Frontal cortex (tissue), 4 donors: ENCODE measurements around the gene TNFRSF25. TPM values are rescaled to one million over a fixed set of nuclear protein-coding genes. Genes with fewer than 3 reads are reported as not detected.

Source experiments
- DNase-seq, 2 donors: peaks; one replicate each; pipeline ENCODE4 v3.0.0; 2012; ENCODE audit warnings: low spot score in 2 of 2
- FAIRE-seq: peaks from 2 replicates; lab custom pipeline; 2012; peaks lifted over from hg19 to GRCh38; lab: Jason Lieb, UNC
- total RNA-seq: library from RNA; depleted of rRNA; stranded (reverse); fragments of >200 nt; gene quantifications from one replicate; pipeline ENCODE4 v1.2.3, GENCODE V29; 2014
- donor health status: control.
- donor health status: control.
- donor health status: control.

Gene TNFRSF25
- total RNA-seq, 1 donor from 2014 or later, result 9.0 TPM

GRCh38 chr1:6490181-6491080 lies 24.5 kb upstream of the TNFRSF25 start:
- no peak for FAIRE-seq
- peak in 1 of 2 donors; percentile 71 for DNase-seq

GRCh38 chr1:6489799-6490180 lies 23.8 kb upstream of the TNFRSF25 start:
- FAIRE-seq (no peak), DNase-seq (peak; percentile 77 to 85)

DNA sequence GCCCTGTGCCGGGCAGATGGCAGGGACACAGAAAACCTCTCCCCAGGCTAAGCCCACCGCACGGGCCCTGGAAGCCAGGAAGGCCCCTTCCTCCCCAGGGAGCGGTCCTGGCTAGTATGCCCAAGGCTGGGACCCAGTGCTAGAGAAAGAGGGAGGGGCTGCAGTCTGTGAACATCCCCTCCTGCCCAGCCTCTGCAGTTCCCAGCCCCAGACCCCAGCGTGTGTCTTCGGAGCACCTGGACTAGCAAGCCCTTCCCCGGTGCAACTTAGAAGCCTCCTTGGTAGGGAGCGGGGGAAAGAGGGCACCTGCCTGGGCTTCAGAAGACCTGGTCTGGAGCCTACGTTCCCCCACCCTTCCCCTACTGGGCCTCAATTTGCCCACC lies 23.4 kb upstream of the TNFRSF25 start:
- DNase-seq (no peak), FAIRE-seq (no peak)

DNA sequence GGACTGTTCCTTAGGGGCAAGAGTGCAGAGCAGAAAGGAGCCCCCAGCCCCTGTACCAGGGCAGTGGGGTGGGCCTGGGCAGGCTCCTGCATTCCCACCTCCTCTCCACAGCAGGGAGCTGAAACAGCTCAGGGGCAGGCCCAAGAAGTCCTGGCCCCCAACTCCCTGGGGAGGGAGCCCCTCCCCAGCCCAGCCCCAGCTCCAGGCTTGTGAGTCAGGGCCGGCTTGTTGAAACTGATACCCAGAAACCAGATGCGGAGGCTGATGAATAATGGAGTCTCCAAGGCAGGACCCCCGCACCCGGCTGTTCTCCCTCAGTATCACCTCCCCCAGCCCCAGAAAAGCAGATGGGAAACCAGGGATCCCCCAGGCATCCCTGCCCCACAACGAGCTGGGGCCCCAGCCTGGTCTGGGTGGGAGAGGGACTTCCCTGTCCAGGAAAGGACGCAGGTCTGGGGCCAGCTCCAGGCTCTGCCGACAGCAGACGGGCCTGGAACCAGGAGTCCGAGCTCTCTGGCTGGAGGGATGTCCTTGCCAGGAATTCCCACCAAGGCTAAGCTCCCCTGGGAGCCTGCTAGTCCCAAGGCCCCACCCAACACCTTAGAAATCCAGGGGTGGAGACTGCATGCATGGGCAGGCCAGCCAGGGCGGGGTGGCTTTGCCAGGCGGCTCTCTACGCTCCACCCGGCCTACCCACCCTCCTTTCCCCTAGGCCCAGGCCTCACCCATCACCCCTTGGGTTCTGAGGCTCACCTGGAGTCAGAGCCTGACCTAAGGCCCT lies 22.8 kb upstream of the TNFRSF25 start:
- FAIRE-seq (no peak), DNase-seq (no peak)

DNA sequence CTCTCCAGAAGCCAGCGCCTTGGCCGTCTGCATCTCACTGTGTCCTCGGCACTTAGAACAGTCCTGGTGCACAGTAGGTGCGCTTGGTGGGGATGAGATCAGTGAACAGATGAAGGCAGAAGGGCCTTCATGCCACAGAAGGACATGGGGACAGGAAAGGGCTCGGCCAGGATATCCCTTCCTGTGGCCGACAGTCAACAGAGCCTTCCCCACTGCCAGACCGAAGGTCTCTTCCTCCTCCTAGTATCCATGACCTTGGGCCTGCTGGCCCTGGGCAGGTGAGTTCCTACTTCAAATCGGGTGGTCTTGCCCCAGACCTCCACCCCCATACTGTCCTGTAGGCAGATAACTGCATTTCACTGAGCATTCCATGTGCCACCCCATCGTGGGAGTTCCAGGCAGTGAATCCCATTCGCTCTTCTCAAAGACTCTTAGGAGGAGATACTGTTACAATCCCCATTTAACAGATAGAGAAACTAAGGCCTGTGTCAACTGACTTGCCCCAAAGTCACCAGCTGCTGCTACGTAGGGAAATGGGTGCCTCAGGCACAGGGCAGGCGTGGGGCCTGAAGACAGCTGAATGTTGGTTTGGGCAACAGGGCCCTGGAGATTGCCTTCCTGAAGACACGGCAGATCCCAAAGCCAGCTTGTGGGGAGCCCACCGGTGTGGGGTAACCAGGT lies 22.0 kb upstream of the TNFRSF25 start:
- FAIRE-seq, result no peak
- no peak for DNase-seq

GRCh38 chr1:6486433-6487011 lies 20.5 kb upstream of the TNFRSF25 start:
- peak; percentile 80 to 90 for DNase-seq

GRCh38 chr1:6485168-6486101 lies 19.5 kb upstream of the TNFRSF25 start:
- DNase-seq (no peak), FAIRE-seq (no peak)

More at GRCh38 chr1:6486433-6487011, 20.5 kb upstream of the TNFRSF25 start:
- no peak for FAIRE-seq

DNA sequence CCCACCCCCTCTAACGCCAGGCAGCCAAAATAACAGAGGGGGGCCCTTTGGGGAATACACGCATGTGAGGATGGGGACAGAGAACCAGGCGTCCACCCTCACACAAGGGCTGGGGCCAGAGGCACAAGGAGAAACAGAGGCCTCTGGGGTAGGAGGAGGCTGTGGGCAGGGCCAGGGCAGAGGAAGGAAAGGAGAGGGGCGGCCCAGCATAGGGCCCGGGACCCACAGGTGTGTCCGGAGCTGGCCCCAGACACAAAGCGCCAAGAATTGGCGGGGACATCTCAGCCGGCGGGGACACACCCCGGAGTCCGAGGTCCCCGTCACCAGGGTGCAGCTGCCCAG lies 18.8 kb upstream of the TNFRSF25 start:
- FAIRE-seq (no peak), DNase-seq (no peak)

DNA sequence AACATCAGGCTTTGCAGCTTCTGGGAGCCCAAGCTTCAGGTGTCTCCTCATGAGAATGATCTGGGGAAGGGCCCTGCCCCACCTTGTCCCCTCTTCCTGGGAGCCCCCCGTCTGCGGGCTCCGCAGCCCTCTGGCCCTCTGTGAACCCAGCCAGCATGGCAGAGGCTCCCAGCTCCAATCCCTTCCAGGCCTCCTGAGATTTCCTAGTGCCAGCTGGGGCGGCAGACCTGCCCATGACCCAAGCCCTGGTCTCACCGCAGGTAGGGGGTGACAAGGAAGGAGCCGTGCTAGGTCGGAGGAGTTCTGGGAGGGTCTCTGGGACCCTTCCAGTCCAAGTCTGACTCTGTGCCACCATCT lies 17.8 kb upstream of the TNFRSF25 start:
- DNase-seq (no peak), FAIRE-seq (no peak)

GRCh38 chr1:6483017-6483760 lies 17.2 kb upstream of the TNFRSF25 start:
- no peak for FAIRE-seq
- no peak for DNase-seq

DNA sequence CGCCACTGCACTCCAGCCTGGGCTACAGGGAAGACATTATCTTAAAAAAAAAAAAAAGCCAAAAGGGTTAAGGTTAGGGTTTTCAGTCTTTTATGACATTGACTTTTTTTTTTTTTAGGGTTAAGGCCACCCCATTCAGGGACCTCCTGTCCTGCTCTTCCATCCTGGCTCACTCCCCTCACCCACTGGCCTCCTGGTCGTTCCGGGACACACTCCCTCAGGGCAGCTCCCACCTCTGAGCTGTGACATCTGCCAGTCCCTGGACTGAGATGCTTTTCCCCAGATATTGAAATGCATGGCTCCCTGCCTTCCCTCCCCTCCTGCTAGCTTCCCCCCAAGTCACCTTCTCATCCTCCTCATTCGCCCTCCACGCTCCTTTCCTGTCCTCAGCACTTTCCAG lies 15.8 kb upstream of the TNFRSF25 start:
- FAIRE-seq (no peak), DNase-seq (no peak)

DNA sequence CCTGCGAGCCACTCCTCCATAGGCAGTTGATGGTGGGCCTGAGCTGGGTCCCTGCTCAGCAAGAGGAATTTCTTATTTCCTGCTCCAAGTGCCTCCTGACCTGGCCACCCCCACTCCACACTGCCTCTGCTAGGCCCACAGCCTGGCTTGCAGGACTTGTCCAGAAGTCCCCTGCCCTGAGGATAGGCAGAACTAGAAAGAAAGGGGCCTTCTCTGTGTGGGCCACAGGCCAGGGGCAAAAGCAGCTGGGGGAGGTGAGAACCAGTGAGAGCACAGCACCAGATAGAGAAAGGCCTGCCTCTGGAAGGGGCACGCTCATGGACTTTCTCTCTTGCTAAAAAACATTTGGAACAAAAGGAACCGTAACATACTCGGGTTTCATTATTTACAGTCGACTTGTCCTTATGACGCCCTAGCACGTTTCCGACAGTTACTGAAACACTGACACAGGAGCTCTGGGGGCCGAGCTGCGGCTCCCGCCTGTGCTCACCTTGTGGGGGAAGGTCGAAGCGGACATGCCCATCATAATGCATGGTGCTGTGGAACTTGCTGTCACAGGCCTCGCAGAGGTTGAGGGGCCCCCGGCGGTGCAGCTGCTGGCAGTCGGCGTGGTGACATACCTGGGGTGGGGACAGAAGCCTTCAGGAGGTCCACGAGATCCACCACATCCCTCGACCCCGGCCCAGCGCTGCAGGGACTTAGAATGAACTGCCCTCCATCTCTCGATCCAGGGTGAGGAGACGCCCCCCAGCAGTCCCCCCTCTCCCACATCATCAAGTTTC lies 11.3 kb upstream of the TNFRSF25 start:
- DNase-seq (no peak), FAIRE-seq (no peak)

GRCh38 chr1:6476483-6476882 lies 10.5 kb upstream of the TNFRSF25 start:
- FAIRE-seq (no peak), DNase-seq (no peak)

GRCh38 chr1:6475381-6476133 lies 9.6 kb upstream of the TNFRSF25 start:
- no peak for FAIRE-seq
- peak; percentile 71 to 85 for DNase-seq

- DNase-seq, result no peak
- no peak for FAIRE-seq
Observed at GRCh38 chr1:6474815-6475282, 8.9 kb upstream of the TNFRSF25 start.

- no peak for FAIRE-seq
Observed at GRCh38 chr1:6473974-6474814, 8.2 kb upstream of the TNFRSF25 start.

More at GRCh38 chr1:6473974-6474814, 8.2 kb upstream of the TNFRSF25 start:
- DNase-seq, result no peak
